Endodermal cell (in vitro differentiated cells): Measurements from ENCODE around the gene PCGF3. TPM values are rescaled to one million over a fixed set of nuclear protein-coding genes. Genes with fewer than 3 reads are reported as not detected.

Source experiments
- DNase-seq: peaks from one replicate; pipeline ENCODE4 v3.0.0-alpha.2; 2017
- H3K27ac ChIP-seq: 2 replicates; pipeline ENCODE4 v1.5.1; 2013; ENCODE audit warnings: mild to moderate bottlenecking, low read depth, low read length, moderate library complexity
- H3K27me3 ChIP-seq: 2 replicates; pipeline ENCODE4 v1.6.1; 2013; ENCODE audit warnings: mild to moderate bottlenecking, low read length, moderate library complexity; ENCODE audit not compliant: insufficient read depth, control insufficient read depth, poor library complexity, severe bottlenecking
- H3K36me3 ChIP-seq: 2 replicates; pipeline ENCODE4 v1.7.0; 2013; ENCODE audit warnings: mild to moderate bottlenecking, low read length, moderate library complexity; ENCODE audit not compliant: control insufficient read depth, insufficient read depth
- H3K4me1 ChIP-seq: one replicate; pipeline ENCODE4 v1.7.0; 2013; ENCODE audit warnings: low read length; ENCODE audit not compliant: control insufficient read depth, insufficient read depth
- H3K4me3 ChIP-seq: 2 replicates; pipeline ENCODE4 v1.5.1; 2013; ENCODE audit warnings: mild to moderate bottlenecking, low read length, moderate library complexity
- H3K9ac ChIP-seq: 2 replicates; pipeline ENCODE4 v1.6.1; 2013; ENCODE audit warnings: mild to moderate bottlenecking, low read length, moderate library complexity; ENCODE audit not compliant: poor library complexity, severe bottlenecking; ENCODE audit errors: extremely low read depth
- H3K9me3 ChIP-seq: 2 replicates; pipeline ENCODE4 v1.6.1; 2013; ENCODE audit warnings: mild to moderate bottlenecking, low read length, moderate library complexity; ENCODE audit not compliant: control insufficient read depth
- H3K27ac Mint-ChIP-seq: 2 replicates; pipeline ENCODE4 v1.8.0; 2020; ENCODE audit warnings: mixed read lengths
- H3K27me3 Mint-ChIP-seq: 2 replicates; pipeline ENCODE4 v1.8.0; 2021; ENCODE audit warnings: mild to moderate bottlenecking, mixed read lengths; ENCODE audit not compliant: insufficient read depth
- H3K36me3 Mint-ChIP-seq: 2 replicates; pipeline ENCODE4 v1.8.0; 2020; ENCODE audit warnings: low read depth, mixed read lengths
- H3K4me1 Mint-ChIP-seq: 2 replicates; pipeline ENCODE4 v1.8.0; 2020; ENCODE audit warnings: mixed read lengths
- H3K4me3 Mint-ChIP-seq: 2 replicates; pipeline ENCODE4 v1.8.0; 2020; ENCODE audit warnings: mild to moderate bottlenecking, moderate library complexity, mixed read lengths
- H3K9me3 Mint-ChIP-seq: 2 replicates; pipeline ENCODE4 v1.8.0; 2020; ENCODE audit warnings: mild to moderate bottlenecking, mixed read lengths
- WGBS, 2 experiments: methylation state at CpG; one replicate each; pipeline versions ENCODE4 v1.1.5 to v1.1.7; 2013; ENCODE audit warnings: missing lambda C conversion rate in 2 of 2, mixed read lengths in 1 of 2; ENCODE audit not compliant: insufficient coverage in 1 of 2, insufficient read length in 1 of 2; 5-methylcytosine and 5-hydroxymethylcytosine counted together
- total RNA-seq, 2 donors: library from RNA; stranded (reverse); fragmentation: NEBNext Ultra II Directional in 1 of 2; extraction: Animal tissue kit (Norgen Biotek cat#: 25700) in 1 of 2; gene quantifications; 2 replicates in 1 of 2; 3 replicates in 1 of 2; pipeline ENCODE4 v1.2.1, GENCODE V29; 2021
- TF ChIP-seq, protein P1 (sequence below): fragments of 200-600 bp; sonication (generic); conservative IDR thresholded peaks from 2 replicates; pipeline ENCODE4 v1.5.0; 2021; ENCODE audit warnings: antibody characterized with exemption, mild to moderate bottlenecking

PCGF3 gene
- total RNA-seq, 2 donors from 2014 or later: 53.1 to 64.0 TPM

DNA sequence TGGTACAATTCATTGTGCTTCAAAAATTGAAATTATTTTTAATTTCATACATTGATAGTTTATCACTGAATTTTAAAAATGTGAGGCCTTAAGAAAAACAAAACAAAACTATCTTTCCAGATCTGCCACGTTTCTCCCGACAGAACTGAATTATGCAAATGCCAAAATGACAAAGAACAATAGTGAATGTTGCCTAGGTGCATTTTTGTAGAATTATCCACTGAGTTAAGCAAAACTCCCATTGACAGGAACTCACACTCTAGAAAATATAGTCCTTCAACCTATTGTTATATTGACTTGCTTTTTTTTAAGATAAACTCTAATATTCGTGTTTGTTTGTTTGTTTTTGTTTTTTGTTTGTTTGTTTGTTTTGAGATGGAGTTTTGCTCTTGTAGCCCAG lies 6.5 kb downstream of the PCGF3 start:
- no peak overlapping the region for H3K4me3 ChIP-seq
- H3K9me3 ChIP-seq: no peaks in the 10 kb centered on the region
- no peak overlapping the region for H3K27ac Mint-ChIP-seq
- no peaks in the 10 kb centered on the region for H3K27me3 ChIP-seq
- no peak for DNase-seq
- no peaks in the 10 kb centered on the region for H3K4me1 Mint-ChIP-seq
- H3K27ac ChIP-seq: no peak overlapping the region
- no peaks in the 10 kb centered on the region for H3K4me1 ChIP-seq
- no peak overlapping the region for H3K9ac ChIP-seq
- TF ChIP-seq, protein P1, sequence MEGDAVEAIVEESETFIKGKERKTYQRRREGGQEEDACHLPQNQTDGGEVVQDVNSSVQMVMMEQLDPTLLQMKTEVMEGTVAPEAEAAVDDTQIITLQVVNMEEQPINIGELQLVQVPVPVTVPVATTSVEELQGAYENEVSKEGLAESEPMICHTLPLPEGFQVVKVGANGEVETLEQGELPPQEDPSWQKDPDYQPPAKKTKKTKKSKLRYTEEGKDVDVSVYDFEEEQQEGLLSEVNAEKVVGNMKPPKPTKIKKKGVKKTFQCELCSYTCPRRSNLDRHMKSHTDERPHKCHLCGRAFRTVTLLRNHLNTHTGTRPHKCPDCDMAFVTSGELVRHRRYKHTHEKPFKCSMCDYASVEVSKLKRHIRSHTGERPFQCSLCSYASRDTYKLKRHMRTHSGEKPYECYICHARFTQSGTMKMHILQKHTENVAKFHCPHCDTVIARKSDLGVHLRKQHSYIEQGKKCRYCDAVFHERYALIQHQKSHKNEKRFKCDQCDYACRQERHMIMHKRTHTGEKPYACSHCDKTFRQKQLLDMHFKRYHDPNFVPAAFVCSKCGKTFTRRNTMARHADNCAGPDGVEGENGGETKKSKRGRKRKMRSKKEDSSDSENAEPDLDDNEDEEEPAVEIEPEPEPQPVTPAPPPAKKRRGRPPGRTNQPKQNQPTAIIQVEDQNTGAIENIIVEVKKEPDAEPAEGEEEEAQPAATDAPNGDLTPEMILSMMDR: no peak
- no peaks in the 10 kb centered on the region for H3K27me3 Mint-ChIP-seq
- no peak overlapping the region for H3K4me3 Mint-ChIP-seq
- 87 to 100% methylated on average over 1 to 3 of the region's 3 CpGs for WGBS, 2 experiments
- peaks cover 38% of the 10 kb centered on the region for H3K36me3 Mint-ChIP-seq
- peaks cover 10% of the 10 kb centered on the region for H3K9me3 Mint-ChIP-seq
- peaks cover 44% of the 10 kb centered on the region for H3K36me3 ChIP-seq

DNA sequence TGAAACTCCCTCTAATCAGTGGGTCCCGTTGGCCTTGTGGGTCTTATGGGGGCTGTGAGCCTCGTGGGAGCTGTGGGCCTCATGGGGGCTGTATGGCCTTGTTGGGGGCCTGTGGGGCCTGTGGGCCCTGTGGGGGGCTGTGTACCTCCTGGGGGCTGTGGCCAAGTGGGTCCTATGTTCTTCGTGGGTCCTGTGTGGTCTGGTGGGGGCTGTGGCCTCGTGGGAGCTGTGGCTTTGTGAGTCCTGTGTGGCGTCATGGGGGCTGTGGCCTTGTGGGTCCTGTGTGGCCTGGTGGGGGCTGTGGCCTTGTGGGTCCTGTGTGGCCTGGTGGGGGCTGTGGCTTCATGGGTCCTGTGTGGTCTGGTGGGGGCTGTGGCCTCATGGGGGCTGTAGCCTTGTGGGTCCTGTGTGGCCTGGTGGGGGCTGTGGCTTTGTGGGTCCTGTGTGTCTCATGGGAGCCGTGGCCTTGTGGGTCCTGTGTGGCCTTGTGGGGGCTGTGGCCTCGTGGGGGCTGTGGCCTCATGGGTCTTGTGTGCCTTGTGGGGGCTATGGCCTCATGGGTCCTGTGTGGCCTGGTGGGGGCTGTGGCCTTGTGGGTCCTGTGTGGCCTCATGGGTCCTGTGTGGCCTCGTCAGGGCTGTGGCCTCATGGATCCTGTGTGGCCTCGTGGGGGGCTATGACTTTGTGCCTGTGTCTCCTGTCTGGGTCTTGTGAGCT lies 7.4 kb downstream of the PCGF3 start:
- no peaks in the 10 kb centered on the region for H3K27me3 ChIP-seq
- H3K27ac Mint-ChIP-seq: no peak overlapping the region
- no peak overlapping the region for H3K4me3 ChIP-seq
- no peaks in the 10 kb centered on the region for H3K4me1 Mint-ChIP-seq
- no peaks in the 10 kb centered on the region for H3K4me1 ChIP-seq
- no peaks in the 10 kb centered on the region for H3K27me3 Mint-ChIP-seq
- H3K36me3 Mint-ChIP-seq: peaks cover 38% of the 10 kb centered on the region
- H3K9me3 Mint-ChIP-seq: peaks cover 10% of the 10 kb centered on the region
- peaks cover 43% of the 10 kb centered on the region for H3K36me3 ChIP-seq
- H3K4me3 Mint-ChIP-seq: no peak overlapping the region
- TF ChIP-seq, protein P1: no peak
- no peaks in the 10 kb centered on the region for H3K9me3 ChIP-seq
- no peak for DNase-seq
- 88 to 94% methylated on average over 2 to 9 of the region's 9 CpGs for WGBS, 2 experiments
- H3K9ac ChIP-seq: no peak overlapping the region
- no peak overlapping the region for H3K27ac ChIP-seq

DNA sequence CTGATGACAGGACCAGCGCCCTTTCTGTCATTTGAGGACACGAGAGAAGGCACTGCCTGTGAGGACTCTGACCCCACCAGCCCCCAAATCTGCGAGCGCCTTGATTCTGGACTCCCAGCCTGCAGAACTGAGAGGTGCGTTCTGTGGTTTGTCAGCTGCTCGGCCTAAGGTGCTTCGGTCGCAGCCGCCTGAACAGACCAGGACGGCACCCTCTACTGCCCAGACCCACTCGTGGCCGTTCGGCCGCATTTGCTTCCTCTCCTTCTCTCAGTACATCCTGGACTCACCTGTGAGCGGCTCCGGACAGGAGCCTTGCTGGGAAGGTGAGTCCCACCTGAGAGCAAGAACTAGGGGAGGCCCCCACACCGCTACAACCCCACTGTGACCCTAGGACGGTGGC lies 8.5 kb downstream of the PCGF3 start:
- DNase-seq: no peak
- Mint-ChIP-seq H3K4me3 (no peak overlapping the region), H3K9me3 (peaks cover 4% of the 10 kb centered on the region)

More for the DNA sequence above, 8.5 kb downstream of the PCGF3 start:
- Histone ChIP-seq H3K4me1 (no peaks in the 10 kb centered on the region), H3K36me3 (peaks cover 33% of the 10 kb centered on the region), H3K27ac (no peak overlapping the region), H3K4me3 (no peak overlapping the region), H3K9ac (no peak overlapping the region), H3K27me3 (no peaks in the 10 kb centered on the region), H3K9me3 (no peaks in the 10 kb centered on the region)
- H3K36me3 Mint-ChIP-seq: peaks cover 32% of the 10 kb centered on the region
- no peaks in the 10 kb centered on the region for H3K4me1 Mint-ChIP-seq
- TF ChIP-seq, protein P1: no peak
- WGBS, 2 experiments: 91 to 93% methylated on average over 17 to 18 of the region's 18 CpGs
- no peaks in the 10 kb centered on the region for H3K27me3 Mint-ChIP-seq
- H3K27ac Mint-ChIP-seq: no peak overlapping the region
